Measurements from ENCODE around the gene FRYL.
"Not testable (repeated sequence)": the region's sequence is repeated elsewhere in the genome, so short reads cannot be mapped to it uniquely, and the experiment has no call there.

FRYL gene

GRCh38 chr4:48785302-48785701 lies 5.2 kb upstream of the FRYL start:
- no peak for DNase-seq (ENCODE audit: low spot score)

- DNase-seq (ENCODE audit: low spot score) = no peak
Observed at GRCh38 chr4:48781968-48782367, 1.9 kb upstream of the FRYL start.

- no peak for DNase-seq (ENCODE audit: low spot score)
Observed at GRCh38 chr4:48780865-48781214, 761 bp upstream of the FRYL start.

- DNase-seq (ENCODE audit: low spot score) = peak; percentile 52
Observed at GRCh38 chr4:48779095-48779997, 733 bp downstream of the FRYL start.

GRCh38 chr4:48778431-48779094 lies 1.5 kb downstream of the FRYL start:
- peak; percentile 44 for DNase-seq (ENCODE audit: low spot score)

GRCh38 chr4:48777739-48778138 lies 2.3 kb downstream of the FRYL start:
- DNase-seq (ENCODE audit: low spot score) = no peak

- DNase-seq (ENCODE audit: low spot score) = no peak
Observed at GRCh38 chr4:48774760-48775710, 5.0 kb downstream of the FRYL start.

- DNase-seq (ENCODE audit: low spot score) = no peak
Observed at GRCh38 chr4:48772556-48772955, 7.5 kb downstream of the FRYL start.

- no peak for DNase-seq (ENCODE audit: low spot score)
Observed at GRCh38 chr4:48767055-48767929, 12.8 kb downstream of the FRYL start.

- DNase-seq (ENCODE audit: low spot score) = no peak
Observed at GRCh38 chr4:48766131-48766792, 13.8 kb downstream of the FRYL start.

- no peak for DNase-seq (ENCODE audit: low spot score)
Observed at GRCh38 chr4:48762408-48762807, 17.7 kb downstream of the FRYL start.

GRCh38 chr4:48761286-48761685 lies 18.8 kb downstream of the FRYL start:
- no peak for DNase-seq (ENCODE audit: low spot score)

GRCh38 chr4:48758703-48759102 lies 21.4 kb downstream of the FRYL start:
- not testable (repeated sequence) for DNase-seq (ENCODE audit: low spot score)

GRCh38 chr4:48756689-48757220 lies 23.3 kb downstream of the FRYL start:
- DNase-seq (ENCODE audit: low spot score) = no peak

GRCh38 chr4:48755281-48755680 lies 24.8 kb downstream of the FRYL start:
- DNase-seq (ENCODE audit: low spot score) = no peak

- DNase-seq (ENCODE audit: low spot score) = no peak
Observed at GRCh38 chr4:48753159-48753558, 26.9 kb downstream of the FRYL start.

GRCh38 chr4:48752726-48753125 lies 27.4 kb downstream of the FRYL start:
- no peak for DNase-seq (ENCODE audit: low spot score)

GRCh38 chr4:48752246-48752645 lies 27.8 kb downstream of the FRYL start:
- DNase-seq (ENCODE audit: low spot score) = no peak

- no peak for DNase-seq (ENCODE audit: low spot score)
Observed at GRCh38 chr4:48748949-48749596, 31.0 kb downstream of the FRYL start.

Data from hepatic stellate cell (primary cell).